Myocyte (in vitro differentiated cells): ENCODE results near the gene CDR2. TPM values are rescaled to one million over a fixed set of nuclear protein-coding genes. Genes with fewer than 3 reads are reported as not detected.
"Not testable (repeated sequence)": the region's sequence is repeated elsewhere in the genome, so short reads cannot be mapped to it uniquely, and the experiment has no call there.

Source experiments
- DNase-seq: peaks from one replicate; pipeline ENCODE4 v3.0.0-alpha.2; 2012; ENCODE audit warnings: low read depth
- total RNA-seq: library from RNA; depleted of rRNA; stranded (reverse); fragments of >200 nt; gene quantifications from 2 replicates; pipeline ENCODE4 v1.2.3, GENCODE V29; 2014

CDR2 gene
- total RNA-seq, 1 donor from 2014 or later, result 23.0 TPM

DNA sequence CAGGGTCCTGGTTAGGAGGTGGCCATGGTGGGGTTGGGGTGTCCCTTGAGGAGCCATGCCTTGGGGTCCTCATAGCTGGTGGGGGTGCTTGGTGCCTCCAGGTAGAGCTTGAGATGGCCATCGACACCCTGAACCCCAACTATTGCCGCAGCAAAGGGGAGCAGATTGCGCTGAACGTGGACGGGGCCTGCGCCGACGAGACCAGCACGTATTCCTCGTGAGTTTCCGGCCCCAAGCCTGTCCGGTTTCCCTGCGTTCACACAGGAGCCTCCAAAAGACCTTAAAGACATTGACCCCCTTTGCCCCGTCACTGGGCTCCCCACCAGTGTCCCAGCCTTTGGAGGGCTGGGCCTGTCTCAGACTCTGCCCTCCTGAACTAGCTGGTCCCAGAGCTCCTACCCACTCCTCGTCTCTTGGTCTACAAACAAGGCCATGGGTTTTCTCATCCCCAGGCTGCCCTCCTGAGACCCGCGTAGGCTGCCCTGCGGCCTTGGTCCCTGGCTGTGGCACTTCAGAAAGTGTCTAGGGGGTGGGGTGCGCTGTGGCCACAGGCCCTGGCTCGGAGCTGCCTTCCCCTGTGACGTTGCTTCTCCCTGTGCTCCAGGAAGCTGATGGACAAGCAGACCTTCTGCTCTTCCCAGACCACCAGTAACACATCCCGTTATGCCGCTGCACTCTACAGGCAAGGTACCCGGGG, 65.4 kb downstream of the CDR2 start:
- DNase-seq, result no peak

DNA sequence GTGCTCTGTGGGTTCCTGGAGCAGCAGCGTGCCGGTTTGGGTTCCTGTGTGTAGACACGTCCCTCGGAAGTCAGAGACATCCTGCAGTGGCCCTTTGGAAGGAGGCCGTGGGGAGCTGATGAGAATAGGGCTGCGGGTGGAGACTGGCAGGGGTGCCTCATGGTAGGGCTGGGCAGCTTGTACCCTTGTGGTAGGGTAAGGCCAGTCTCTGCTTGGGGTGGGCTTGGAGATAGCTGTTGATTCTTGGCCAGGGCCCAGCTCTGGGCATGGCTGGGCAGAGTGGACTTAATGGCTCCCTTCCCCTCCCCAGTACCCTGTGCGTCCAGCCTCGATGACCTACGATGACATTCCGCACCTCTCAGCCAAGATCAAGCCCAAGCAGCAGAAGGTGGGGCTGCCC, 66.6 kb downstream of the CDR2 start:
- DNase-seq, result no peak

DNA sequence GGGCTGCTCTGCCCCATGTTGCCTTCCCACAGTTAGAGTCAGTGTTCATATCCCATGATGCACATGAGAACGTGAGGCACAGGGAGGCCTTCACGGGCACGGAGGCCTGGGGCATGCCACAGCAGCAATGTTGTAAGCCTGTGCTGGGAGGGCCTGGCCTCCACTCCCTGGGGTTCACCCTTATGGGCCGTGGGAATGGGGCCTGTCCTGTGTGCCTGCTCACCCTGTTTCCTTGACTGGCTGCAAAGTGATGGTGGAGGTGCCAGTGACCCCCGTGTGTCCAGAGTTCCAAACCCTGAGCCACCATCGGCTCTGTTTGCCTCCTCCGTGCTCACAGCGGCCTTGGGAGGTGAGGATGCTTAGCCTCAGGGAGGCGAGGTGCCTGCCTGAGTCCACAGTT, 67.6 kb downstream of the CDR2 start:
- no peak for DNase-seq

DNA sequence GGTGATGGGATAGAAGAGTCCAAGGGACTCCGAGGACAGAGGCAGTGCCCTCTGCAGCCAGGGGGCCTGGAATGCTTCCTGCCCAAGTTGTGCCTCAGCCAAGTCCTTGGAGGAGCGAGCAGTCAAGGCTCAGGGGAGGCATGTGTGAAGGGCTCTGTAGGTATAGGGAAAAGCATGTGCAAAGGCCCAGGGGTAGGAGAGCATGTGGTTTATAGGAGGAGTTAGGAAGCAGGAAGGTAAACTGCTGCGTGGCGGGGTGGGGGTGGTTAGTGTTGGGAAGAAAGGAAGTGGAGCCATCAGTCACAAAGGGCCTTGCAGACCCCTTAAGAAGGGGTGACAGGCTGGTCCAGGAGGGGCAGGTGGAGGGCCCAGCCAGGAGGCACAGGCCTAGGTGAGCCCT, 70.0 kb downstream of the CDR2 start:
- no peak for DNase-seq

DNA sequence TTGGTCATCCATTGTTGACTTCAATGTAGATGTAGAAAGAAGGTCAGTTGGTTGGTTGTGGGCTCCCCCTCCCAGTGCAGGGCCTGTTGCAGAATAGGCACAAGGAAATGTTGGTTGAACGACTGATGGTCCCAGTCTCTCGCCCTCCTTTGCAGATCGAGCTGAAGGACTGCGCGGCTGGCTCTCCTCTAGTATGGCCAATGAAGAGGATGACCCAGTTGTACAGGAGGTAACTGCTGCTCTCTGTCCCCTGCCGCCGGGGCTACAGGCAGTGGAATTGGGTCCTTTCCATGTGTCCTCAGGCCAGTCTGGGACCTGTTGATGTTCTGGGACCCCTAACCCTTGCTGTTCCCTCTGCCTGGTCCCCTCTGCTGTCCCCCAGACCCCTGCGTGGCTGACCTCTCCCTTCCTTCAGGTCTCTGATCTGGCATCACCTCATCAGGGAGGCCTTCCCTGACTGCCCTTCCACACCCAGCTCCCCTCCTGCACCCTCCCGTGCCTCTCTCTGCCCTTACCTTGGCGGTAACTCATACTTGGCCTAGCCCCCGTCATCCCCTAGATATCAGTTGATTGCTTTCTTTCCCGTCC, 71.5 kb downstream of the CDR2 start:
- no peak for DNase-seq

DNA sequence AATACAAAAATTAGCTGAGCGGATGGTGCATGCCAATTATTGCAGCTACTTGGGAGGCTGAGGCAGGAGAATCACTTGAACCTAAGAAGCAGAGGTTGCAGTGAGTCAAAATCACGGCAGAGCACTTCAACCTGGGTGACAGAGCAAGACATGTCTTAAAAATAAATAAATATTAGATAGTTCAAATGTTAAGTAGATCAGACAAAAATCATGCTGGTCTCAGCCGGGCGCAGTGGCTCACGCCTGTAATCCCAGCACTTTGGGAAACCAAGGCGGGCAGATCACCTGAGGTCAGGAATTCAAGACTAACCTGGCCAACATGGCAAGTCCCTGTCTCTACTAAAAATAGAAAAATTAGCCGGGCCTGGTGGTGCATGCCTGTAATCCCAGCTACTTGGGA, 73.0 kb downstream of the CDR2 start:
- DNase-seq, result not testable (repeated sequence)

DNA sequence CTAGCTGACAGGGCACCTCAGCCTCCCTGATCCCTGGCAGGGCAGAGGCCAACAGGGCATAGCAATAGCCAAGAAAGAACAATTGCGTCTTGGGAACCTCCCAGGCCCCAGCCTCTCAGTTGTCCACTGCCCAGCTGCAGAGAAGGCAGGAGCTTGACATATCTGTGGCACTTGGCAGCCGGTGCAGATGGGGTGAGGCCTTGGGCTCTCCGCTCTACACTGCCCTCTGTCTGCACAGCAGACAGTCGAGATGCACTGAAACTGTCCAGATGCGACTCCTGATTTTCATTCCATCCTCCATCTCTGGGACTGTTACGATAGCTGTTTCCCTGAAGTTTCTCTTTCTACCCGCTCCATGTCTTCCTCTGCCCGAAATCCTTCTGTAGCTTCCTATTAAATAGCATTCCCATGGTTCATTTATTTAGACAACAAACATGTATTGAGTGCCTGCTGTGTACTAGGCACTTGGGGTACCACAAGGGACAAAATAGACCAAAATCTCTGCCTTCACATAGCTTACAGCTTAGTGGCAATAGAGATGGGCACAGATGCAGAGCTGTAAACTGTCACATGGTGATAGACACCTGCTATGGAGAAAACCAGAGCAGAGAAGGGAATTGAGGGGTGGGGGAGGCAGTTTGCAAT, 73.9 kb downstream of the CDR2 start:
- peak; percentile 92 for DNase-seq

DNA sequence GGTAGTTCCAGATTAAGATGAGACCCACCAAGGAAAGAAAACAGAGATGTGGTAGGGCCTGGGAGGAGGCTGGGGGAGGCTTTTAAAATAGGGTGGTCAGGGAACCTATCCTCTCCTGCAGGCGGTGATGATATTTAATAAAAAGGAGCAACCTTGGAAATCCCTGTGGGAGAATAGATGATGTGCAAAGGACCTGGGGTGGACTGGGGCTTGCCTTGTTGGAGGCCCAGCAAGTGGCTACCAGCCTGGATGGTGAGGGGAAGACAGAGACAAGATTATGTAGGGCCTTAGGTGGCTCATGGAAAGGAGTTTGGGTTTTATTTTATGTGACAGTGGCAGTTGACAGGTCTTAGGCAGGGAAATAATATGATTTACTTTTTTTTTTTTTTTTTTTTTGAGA, 75.4 kb downstream of the CDR2 start:
- DNase-seq, result no peak

DNA sequence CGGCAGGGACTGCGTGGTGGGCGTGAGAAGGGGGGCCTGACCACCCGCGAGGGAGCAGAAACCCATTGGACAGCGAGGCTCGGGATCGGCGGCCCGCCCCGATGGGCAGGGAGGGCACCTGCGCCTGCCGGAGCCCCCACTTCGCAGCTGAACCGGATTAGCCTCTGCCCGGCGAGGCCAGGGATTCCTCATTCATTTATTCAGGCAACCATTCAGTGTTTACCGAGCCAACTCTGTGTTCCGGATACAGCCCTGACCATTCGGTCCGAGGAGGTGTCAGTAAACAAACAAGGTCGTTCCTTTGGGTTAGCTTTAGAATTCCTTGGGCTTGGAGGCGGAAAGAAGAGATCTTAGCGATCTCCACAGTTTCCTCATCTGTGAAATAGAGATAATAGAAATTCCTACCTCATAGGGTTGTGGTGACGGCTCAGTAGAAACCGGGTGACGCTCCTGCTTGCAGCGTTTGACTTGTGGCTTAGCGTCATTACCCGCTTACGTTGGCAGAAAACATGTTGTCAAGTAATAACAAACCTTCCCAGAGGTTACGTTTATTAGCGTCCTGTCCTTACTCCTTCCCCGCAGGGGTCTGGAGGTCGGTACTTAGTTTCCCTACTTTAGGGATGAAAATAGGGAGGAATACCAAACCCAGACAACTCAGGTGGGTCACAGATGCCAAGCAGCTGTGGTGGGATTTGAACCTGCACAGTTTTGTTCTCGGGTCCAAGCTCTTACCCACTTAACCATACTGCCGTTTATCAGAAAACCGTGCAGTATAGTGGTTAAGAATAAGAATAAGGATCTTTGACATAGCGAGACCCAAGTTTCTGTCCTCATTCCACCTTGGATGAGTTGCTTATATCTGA, 76.3 kb downstream of the CDR2 start:
- peak; percentile 92 for DNase-seq

DNA sequence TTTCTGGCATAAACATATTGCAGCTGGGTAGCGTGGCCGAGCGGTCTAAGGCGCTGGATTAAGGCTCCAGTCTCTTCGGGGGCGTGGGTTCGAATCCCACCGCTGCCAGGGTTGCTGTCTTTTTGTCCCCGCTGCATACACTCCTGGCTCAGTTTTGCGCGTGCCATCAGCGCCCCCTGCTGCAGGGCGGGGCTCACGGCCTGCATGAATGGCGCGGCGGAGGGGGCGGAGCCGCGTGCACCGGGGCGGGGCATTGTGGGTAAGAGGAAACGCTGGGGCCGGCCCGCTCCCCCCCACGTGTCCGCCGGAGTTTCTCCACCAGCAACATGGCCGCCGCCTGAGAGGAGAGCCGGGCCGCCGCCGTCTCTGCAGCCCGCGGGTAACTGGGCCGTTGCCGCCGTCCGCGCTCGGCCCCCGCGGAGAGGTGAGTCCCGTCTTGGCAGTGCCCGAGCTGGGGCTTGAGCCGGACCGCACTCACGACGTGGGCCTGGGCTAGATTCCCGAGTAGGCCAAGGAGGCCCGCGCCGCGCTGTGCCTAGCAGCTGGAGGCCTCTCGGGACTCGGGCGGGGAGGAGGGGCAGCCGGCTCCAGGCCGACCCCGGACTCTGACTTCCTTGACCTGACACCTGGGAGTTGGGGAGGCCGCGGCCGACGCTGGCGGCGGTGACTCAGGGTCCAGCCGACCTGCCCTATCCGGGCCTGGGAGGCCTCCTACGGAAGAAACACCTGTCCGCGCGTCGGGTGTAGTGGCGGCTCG, 77.1 kb downstream of the CDR2 start, which contains the start of gene POLR3E:
TSS of gene POLR3E (plus strand) at position 296 of the 757 bp plus-strand sequence. CDS start 5,560 bp downstream, outside the sequence.
- peak; percentile 98 for DNase-seq

DNA sequence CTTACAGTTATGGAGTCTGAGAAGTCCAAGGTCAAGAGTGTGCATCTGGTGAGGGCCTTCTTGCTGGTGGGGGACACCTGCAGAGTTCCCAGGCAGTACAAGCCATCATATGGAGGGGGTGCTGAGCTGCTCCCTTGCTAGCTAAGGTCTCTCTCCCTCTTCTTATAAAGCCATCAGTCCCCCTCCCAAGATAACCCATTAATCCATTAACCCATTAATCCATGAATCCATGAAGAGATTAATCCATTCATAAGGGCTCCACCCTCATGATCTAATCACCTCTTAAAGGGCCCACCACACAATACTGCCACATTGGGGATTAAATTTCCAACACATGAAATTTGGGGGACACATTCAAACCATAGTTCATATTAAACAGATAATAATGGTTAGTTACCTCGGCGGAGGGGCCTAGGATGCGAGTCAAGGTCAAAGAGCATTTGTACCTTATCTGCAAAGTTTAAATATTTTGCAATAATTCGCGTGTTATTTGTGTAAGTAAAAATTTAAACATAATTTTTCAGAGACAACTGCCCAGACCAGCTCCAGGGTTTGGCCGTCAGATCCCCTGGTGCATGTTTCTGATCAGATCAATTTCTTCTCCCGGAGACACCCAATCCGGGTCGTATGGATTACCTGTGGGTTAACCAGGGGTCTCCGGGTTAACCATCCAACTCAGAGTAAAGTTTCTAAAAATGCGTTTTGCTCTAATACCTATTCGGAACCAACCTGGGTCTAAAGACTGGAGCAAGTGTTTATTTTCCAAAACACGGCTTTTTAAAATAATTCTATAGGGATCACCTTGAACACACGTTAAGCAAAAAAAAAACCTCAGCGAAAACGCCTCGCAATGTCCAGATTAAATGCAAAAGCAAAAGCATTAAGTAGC, 78.0 kb downstream of the CDR2 start:
- peak; percentile 14 for DNase-seq

Other genes starting within 250 kb of the CDR2 start
- not detected in 2 replicates for gene SDR42E2, start 212.1 kb downstream of the CDR2 start, total RNA-seq
- 19.8 and 22.2 TPM in 2 replicates for gene EEF2K, start 168.3 kb downstream of the CDR2 start, total RNA-seq
- gene POLR3E, start 77.2 kb downstream of the CDR2 start, total RNA-seq, result 47.2 and 51.4 TPM in 2 replicates
- 36.3 and 47.9 TPM in 2 replicates for gene NPIPB5, start 136.3 kb upstream of the CDR2 start, total RNA-seq